GM19351 (cell line): Measurements from ENCODE around the gene RNGTT.
"Not testable (repeated sequence)": the region's sequence is repeated elsewhere in the genome, so short reads cannot be mapped to it uniquely, and the experiment has no call there.

Experiments
- ATAC-seq: cut with Tn5 transposase; IDR thresholded peaks from one replicate; pipeline ENCODE4 v1.9.1; 2021; ENCODE audit warnings: mild to moderate bottlenecking, moderate library complexity; ENCODE audit not compliant: unreplicated experiment

Gene RNGTT

DNA sequence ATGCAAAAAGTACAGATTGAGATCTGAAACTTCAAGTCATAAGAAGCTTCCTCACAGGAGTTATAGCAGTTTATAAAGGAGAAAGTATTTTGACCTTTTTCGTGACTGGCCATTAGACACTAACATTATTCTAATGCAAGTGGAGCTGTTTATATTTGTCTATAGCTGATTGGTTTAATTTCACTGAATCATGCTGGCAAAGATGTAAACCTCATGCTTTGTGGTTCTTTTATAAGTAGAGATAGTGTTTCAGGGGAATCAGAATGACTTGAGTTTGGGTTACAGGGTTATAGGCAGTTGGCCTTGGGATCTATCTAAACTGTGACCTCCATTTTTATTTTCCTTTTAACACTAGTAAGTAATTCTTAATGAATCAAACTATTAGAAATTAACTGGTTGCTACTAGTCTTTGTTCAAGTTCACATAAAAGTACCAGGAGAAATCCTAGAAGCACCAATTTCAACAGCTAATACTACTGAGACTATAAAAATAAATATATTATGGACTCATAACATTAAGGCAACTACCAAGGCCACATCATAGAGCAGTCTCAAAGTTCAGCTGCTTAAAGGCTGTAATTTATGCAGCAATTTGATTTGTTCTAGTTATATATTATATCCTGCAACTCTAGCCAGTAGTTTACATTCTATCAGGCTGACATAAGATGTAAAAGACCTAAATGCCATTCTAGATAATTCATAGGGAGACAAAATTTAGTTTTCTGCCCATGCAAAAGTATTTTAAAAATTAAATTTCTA lies 94.0 kb downstream of the RNGTT start:
- no peak for ATAC-seq

DNA sequence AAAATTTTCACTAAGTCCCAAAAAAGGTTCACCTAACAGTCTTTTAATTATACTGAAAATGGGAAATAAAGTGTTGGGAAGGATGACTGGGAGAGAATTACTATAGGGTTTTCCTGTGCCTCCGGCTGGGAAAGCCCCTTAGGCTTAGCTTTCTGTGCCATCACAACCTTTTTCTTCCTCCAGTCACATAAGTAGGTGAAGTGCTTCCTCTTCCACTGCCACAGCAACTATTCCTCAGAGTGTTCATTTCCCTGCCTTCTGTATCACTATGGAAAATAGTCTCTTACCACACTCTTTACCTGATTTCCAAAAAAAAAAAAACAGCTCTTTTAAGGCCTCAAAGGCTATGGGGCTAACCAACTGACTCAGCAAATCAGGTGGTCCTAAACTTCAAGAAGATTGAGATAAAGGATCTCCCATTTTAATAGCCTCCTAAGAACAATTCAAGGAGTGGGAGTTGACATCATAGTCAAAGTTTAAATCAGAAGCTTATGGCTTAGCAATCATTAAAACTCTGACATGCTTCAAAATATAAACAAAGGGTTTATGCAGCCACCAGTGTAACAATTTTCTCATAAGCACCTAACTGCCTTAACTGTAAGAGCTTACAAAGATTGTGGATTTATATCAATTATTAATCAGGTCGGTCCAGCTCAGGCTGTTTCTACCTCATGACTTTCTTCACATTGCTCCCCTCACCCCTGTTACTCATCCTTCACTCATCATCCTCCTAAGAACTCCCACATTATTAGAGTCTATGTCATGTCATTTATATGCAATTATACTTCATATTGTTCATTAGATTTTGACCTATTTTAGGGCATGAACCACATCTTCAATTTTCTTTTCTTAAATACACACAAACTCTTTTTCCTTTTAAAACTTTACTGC lies 95.3 kb downstream of the RNGTT start:
- no peak for ATAC-seq

DNA sequence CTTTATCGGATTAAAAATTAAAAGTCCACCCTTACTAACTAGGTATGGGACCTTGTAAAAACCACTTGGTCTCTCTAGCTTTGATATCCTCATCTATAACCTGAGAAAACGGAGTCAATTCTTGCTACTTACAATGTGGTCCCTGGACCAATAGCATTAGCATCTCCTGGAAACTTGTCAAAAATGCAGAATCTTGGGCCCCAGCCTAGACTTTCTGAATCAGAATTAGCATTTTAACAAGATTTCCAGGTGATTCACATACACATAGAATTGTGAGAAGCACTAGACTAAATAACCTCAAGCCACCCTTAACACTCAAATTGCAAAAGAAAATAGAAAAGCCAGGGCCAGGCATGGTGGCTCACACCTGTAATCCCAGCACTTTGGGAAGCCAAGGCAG lies 96.6 kb downstream of the RNGTT start:
- no peak for ATAC-seq

DNA sequence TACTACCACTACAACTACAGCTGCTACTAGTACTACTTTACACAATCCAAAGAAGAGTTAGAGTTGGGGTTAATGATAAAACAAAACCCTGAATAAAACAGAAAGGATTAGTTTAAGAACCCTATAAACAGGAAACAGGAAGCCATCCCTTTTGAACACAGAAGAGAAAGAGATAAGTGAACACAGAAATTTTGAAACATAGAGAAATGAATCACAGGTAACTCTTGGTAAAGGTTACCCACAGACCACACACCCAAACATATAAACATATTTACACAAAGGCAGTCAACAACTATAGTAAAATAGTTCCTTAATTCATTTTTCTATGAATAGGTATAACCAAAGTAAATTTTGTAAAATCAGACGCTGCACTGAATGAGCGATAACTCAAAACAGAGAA lies 98.1 kb downstream of the RNGTT start:
- ATAC-seq = no peak

DNA sequence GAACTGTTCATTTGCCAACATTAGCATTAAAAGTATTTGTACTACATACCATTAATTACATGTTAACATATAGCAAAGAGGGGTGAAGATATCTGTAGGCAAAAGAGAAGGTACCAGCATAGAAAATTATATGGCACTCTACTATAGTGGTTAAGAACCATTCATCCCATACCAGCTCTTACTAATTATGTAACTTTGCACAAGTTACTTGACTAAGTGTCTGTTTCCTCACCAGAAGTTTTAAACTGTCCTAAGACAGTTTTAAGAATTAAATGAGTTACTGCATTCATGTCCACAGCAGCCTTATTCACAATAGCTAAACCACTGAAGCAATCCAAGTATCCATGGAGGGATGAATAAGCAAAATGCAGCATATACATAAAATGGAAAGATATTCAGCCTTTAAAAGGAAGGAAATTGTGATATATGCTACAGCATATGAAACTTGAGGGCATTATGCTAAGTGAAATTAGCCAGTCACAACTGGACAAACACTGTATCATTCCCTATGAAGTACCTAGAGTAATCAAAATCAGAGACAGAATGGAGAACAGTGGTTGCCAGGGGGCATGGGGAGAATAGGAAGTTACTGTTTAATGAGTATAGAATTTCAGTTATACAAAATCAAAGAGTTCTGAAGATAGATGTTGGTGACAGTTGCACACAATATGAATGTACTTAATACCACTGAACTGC lies 98.9 kb downstream of the RNGTT start:
- ATAC-seq = no peak

DNA sequence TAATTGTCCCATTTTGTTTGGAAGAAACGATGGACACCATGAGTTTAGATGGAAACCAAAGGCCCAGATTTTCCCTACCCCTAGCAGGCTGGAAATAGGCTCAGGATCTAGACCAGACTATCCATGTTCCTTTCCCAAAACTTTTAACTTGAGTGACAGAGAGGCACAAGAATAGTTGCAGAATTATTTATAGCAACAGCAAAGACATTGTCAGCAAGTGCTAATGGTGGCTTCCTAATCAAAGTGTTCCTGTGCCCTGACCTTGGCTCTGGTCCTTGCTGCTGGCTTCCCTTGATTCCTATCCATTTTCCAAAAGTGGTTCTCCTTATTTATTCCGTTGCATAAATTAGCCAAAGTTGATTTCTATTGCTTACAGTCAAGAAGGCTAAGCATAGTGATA lies 103.1 kb downstream of the RNGTT start:
- no peak for ATAC-seq

DNA sequence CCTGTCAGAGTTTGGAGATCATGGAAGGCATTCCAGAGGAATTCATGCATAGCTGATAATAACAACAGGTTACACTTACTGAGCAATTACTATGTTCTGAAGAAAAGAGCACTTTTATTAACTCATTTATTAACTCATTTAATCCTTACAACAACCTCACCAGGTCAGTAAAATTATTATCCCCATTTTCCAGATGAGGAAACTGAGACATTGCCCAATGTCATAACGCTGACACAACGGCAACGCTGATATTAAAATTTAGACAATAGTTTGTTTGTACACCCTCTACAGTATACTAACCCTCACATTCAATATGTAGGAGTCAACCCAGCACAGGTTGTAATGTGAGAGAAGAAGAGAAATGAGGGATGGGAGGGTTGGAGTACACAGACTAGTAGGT lies 105.0 kb downstream of the RNGTT start:
- ATAC-seq = no peak

DNA sequence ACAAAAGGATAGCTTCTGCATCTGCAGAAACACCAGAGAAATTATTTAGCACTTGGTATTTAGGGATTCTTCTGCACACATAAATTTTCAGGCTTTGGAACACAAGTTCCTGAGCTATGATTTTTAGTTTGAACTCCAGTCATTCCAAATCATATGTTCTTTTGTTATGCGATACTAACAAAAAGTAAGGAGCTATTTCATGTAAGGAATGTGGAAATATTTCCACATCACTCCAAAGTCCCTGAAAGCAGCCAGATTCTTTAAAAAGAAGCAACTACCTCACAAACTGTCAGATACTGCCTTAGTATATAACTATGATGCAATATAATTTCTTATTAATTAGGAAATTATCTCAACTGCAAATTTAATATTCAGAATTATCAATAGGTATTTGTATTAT lies 106.9 kb downstream of the RNGTT start:
- no peak for ATAC-seq

DNA sequence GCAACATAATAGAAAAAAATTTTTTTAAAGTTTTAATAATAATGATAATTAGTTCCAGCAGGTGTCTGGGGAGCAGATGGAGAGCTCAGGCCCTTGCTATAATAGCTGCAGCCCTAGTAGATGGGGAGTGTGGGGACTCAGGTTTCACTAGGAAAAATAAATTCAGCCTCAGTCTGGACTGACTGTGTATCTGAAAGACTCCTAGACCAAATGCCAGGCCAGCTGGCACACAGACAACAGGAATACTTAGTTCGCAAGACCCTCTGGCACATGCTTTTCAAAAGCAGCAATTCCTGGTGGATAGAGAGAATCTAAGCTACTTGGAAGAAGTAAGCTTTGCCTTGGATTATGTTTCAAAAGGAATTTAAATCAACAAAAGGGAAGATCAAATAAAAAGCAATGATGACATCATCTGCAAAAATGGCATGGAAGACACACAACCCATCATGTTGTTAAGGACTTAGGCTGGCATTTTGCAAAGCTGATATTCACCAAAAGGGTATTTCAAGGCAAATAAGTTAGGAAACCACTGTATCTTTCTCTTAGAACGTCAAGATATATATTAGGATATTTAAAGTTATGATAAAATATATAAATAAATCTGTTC lies 107.8 kb downstream of the RNGTT start:
- no peak for ATAC-seq

DNA sequence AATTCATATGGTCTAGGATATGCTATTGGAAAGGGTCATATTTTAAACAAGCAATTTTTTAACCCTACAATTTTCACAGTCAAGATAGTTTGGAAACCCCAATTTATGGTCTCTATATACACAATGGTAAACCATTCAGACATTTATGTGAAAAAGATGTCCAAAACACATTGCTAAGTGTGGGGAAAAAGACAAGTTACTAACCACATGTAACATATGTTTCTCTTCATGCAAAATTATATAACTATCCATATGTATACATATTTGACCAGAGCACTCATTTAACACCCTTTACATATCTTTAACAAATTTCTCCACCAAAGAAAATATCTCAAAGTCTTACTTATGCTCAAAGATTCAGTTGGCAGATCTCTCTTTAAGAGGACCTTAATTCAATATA lies 110.6 kb downstream of the RNGTT start:
- no peak for ATAC-seq

DNA sequence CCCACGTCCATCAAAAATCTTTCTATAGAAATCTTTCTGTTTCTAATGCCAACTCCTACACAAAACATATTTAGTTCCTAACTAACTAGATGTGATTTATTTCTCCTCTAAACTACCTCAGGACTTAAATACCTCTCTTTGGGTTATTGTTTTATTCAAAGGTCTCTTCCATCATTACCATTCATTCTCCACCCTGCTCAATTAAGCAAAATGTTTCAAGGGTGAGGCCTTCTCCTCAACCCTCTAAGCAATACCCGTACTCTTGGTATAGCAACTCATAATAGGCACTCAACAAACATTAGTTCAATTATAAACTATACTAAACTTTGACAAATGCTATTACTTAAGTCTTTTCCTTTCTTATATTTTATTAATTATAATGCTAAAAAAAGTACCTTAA lies 111.4 kb downstream of the RNGTT start:
- no peak for ATAC-seq

DNA sequence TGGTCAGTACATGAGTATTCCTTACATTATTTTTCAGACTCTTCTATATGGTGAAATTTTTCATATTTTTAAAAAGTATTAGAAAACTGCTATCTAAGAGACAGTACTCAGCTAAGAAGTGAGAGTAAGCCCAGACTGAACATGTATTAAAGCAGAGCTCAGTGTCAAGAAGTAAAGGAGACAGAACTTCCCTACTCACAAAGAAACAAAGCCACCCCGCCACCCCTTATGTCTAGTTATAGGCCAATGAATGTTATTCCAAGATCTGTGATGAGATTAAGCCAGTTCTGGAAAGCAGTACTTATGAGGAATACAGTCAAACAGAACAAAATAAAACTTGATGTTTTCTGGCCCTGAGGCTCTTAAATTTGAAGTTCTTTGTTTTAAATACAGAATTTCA lies 114.5 kb downstream of the RNGTT start:
- ATAC-seq = no peak

DNA sequence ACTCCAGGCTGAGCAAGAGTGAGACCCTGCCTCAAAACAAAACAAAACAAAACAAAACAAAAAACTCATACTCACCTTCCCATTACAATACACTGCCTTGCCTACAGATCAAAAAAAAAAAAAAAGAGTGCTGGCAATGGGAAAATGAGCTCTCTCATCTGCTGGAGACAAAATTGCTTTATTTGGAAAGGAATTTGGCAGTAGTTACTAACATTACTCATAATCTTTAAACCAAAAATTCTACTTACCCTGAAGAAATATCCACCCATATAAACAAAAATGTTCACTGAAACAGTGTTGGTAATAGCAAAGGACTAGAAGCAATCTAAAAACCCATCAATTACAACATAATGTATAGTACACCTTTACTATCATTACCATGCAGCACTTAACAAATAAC lies 120.4 kb downstream of the RNGTT start:
- ATAC-seq = no peak

DNA sequence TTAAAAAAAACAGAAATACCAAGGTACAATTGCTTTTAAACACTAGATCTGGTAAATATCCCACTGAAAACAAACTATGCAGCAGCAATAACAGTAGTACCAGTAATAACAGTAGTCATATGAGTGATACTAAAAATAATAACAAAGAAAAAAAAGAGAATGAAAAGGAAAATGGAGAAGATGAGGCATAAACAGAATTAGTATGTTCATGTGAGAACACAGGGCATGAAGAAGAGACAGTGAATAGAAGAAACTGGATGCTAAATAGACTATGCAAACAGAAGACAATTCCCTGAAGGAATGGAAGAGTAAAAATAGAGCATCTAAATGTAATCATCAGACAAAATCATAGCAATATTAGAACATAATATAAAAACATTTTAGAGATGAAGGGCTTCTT lies 121.1 kb downstream of the RNGTT start:
- no peak for ATAC-seq

DNA sequence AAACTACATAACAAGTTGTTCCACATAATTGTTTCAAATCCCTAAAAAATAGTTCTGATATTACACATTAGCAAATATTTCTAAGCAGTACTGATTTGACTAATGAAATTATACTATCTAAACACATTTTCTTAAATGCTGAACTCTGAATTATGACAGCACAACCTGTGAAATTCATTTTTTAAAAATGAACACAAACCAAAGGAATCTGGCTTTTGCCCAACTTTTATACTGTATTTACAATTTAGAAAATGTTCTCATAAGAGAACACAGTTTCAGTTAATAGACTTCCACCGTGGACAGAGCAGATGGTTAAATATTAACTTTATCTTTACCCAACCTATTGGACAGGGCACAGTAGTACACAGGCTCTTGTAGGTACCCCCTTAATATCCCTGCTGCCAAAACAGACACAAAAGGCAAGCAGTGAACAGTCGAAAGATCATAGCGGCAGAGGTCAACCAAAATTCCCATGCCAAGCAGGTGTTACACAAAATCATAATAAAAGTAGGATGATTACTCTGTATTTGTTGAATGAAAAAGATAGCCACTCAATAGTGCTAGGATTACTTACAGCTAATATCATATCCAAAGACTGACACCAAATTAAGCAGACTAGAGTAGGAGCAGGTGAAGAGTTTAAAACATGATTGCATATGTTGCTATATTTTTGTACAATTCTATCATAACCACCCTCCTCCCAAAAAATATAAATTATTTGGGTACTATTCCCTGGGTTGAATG lies 122.5 kb downstream of the RNGTT start:
- no peak for ATAC-seq

DNA sequence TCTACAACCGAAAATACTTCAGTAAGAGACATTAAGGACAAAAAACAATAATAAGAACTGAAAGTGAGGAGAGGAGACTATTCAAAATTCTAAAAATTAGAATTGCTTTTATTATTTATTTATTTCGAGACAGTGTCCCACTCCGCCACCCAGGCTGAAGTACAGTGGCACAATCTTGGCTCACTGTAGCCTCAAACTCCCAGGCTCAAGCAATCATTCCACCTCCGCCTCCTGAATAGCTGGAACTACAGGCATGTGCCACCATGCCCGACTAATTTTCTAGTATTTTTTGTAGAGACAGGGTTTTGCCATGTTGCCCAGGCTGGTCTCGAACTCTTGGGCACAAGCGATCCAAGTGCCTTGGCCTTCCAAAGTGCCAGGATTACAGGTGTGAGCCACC lies 123.1 kb downstream of the RNGTT start:
- ATAC-seq = no peak

DNA sequence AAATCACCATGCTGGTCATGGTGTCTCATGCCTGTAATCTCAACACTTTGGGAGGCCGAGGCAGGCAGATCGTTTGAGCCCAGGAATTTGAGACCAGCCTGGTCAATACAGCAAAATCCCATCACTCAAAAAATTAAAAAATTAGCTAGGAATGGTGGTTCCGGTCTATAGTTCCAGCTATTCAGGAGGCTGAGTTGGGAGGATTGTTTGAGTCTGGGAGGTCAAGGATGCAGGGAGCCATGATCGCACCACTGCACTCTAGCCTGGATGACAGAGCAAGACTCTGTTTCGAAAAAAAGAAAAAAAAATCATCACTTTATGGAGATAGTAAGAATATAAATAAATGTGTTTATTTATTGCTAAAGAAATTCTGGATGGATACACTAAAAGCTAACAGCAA lies 124.1 kb downstream of the RNGTT start:
- ATAC-seq = no peak

DNA sequence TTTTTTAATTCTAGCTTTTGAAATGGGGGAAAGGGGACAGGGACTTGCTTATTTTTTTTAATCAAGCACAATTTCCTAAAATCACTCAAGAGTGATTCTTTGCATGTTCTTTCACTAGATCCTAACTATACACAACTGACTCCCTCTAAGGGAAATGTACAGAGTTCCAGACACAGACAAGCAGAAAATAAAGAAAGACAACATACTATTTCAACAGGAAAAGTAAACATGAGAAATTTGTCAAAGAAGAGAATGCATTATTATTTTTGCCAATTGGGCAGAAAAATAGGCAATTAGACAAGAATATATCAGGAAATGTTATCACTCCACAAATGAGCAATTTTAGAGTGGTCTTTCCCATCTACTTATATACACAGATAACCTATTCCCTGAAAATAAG lies 128.2 kb downstream of the RNGTT start:
- ATAC-seq = no peak

DNA sequence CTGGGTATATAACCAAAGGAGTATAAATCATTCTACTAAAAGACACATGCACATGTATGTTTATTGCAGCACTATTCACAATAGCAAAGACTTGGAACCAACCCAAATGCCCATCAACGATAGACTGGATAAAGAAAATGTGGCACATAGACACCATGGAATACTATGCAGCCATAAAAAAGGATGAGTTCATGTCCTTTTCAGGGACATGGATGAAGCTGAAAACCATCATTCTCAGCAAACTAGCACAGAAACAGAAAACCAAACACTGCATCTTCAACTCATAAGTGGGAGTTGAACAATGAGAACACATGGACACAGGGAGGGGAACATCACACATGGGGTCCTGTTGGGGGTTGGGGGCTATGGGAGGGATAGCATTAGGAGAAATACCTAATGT lies 130.3 kb downstream of the RNGTT start:
- not testable (repeated sequence) for ATAC-seq

DNA sequence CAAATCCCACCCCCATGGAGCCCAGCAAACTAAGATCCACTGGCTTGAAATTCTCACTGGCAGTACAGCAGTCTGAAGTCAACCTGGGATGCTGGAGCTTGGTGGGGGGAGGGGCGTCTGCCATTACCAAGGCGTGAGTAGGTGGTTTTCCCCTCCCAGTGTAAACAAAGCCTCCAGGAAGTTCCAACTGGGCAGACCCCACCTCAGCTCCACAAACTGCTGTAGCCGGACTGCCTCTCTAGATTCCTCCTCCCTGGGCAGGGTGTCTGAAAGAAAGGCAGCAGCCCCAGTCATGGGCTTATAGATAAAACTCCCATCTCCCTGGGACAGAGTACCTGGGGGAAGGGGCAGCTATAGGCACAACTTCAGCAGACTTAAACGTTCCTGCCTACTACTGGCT lies 135.8 kb downstream of the RNGTT start:
- not testable (repeated sequence) for ATAC-seq

DNA sequence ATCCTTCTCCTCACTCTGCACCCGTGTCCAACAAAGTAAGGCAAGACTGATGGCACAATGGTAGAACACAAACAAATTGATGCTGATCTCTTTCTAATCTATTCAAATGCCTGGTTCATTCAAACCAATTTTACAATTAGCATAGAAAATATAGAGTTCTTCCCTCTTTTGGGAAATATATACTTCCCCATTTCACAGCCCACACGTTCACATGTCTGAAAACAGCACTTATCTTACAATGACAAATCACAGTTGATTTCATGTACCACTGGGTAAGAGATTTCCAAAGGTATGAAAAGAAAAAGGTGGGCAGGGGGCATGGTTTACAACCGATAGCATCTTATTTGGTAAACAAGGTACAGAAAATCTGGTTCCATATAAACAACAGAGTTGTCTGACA lies 137.6 kb downstream of the RNGTT start:
- no peak for ATAC-seq
